ENCODE data around the gene GFPT2.

GFPT2 gene

GRCh38 chr5:180378438-180379344 lies 25.6 kb upstream of the GFPT2 start:
- no peak for DNase-seq (ENCODE audit: low read depth in 2 of 2)

DNA sequence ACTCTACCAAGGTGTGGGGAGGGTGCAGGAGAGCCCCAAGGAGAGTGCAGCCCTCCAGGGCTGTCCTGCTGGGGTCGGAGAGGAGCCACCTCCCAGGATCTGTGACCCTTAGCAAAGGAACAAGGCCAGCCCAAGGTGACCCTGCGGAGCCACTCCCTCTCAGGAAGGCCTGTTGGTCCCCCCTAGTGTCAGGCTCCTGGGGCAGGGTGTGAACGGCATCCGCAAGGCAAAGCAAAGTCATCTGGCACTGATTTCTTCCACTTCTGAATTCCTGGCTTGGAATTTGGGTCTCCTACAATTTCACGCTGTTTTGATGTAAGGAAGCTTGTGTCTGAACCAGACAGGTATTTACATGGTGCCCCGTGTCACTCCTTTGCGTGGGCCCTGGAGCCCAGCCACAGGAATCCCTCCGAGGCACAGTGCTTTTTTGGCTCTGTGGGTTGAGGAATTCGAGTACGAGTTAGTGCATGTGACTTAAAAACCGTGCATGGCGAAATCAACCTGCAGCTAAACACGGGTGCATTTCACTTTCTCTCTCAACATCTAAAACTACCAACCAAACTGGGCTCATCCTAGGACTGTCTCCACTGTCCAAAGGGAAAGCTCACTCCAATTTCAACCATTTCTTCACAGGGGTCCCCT lies 24.5 kb upstream of the GFPT2 start:
- DNase-seq (ENCODE audit: low read depth in 2 of 2) = no peak

DNA sequence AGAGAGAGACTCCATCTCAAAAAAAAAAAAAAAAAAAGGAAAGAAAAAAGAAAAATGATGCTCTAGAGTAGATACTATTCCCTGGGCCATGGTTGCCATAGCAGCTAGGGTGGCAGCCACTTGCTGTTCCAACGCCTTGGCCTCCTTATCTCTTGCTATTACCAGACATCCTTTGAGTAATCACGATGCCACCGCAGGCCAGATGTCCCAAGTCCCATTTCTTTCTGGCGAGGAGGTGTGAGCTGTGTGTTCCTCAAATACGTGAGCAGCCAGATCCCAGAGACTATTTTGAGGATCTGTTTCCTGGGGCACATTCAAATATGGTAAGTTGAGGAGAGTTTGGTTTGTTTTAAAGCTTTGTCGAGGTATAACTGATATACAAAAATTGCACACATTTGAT lies 23.4 kb upstream of the GFPT2 start:
- DNase-seq (ENCODE audit: low read depth in 2 of 2) = no peak

- DNase-seq (ENCODE audit: low read depth in 2 of 2) = no peak
Observed at GRCh38 chr5:180375955-180376354, 22.8 kb upstream of the GFPT2 start.

DNA sequence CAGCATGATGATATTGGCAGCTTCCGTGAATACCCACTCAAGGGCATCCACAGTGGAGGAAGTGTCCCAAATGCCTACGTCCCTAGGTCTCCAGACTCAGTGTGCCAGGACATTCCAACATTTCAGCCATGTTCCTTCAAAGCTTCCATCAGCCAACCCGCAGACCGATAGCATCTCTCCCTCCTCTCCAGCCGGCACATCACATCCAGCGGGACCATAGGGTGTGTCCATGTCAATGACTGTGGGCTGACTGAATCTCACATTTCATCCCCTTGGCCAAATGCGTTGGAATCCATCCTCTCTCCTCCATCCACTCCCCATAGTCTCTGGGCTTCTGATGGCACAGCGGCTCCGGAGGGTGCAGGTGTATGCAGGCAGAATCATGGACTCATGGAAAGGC lies 22.2 kb upstream of the GFPT2 start:
- no peak for DNase-seq (ENCODE audit: low read depth in 2 of 2)

DNA sequence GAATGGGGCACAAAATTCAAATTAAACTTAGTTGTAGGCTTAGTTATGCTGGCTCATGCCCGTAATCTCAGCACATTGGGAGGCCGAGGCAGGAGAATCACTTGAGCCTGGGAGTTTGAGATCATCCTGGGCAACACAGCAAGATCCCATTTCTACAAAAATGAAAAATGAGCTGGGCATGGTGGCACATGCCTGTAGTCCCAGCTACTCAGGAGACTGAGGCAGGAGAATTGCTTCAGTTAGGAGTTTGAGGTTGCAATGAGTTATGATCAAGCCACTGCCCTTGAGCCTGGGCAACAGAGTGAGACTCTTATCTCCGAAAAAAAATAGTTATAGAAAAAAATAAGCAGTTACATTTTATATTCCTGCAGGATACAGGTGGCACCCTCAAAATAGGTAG lies 20.7 kb upstream of the GFPT2 start:
- DNase-seq (ENCODE audit: low read depth in 2 of 2) = no peak

GRCh38 chr5:180373454-180373853 lies 20.3 kb upstream of the GFPT2 start:
- no peak for DNase-seq (ENCODE audit: low read depth in 2 of 2)

DNA sequence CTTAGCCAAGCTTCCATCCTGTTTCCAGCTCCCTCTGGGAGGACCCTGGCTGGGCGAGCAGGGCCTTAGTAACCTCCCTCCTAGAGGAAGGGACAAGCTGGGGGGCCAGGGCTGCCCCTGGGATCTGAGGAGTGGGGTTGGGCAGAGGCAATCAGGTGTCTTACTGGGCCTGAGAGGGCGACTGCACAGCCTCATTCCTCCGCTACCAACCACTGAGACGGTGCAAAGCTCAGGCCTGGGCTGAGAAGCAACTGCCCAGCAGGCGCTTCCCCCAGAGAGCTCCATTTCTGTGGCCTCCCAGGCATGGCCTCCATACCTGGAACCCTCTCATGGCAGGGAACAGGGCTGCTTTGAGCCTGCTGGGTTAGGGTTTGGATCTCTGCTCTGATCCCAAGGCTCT lies 18.8 kb upstream of the GFPT2 start:
- no peak for DNase-seq (ENCODE audit: low read depth in 2 of 2)

DNA sequence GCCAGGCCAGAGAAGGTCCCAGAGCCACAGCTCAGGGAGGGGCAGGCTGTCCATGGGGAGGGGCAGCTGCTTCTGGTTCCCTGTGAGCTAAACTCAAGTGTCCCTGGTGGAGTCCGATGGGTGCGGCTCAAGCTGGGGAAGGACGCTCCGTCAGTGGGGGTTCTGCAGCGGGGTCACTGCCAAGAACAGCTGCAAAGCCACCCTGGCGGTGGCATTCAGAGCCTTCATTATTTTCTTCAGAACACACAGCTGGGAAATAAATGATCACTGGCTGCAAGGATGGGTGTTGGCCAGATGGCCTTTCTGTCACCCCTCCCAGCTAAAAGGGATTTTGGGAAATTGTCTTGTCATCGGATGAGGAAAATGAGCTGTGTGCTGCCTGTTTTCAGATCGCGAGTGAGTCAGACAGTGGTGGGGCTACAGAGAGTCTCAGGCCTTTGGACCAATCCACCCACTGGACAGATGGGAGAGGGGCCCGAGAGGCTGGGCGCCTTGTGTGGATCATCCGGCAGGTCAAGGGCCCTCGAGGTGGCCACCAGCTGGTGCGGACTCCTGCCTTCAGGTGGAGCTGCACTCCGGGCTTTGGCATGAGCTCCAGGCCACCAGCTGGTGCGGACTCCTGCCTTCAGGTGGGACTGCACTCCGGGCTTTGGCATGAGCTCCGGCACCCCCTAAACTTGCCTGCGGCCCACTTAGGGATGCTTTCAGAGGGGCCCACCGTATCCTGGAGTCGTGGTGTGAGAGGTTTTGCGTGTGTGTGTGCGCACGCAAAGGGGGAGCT lies 17.9 kb upstream of the GFPT2 start:
- no peak for DNase-seq (ENCODE audit: low read depth in 2 of 2)

DNA sequence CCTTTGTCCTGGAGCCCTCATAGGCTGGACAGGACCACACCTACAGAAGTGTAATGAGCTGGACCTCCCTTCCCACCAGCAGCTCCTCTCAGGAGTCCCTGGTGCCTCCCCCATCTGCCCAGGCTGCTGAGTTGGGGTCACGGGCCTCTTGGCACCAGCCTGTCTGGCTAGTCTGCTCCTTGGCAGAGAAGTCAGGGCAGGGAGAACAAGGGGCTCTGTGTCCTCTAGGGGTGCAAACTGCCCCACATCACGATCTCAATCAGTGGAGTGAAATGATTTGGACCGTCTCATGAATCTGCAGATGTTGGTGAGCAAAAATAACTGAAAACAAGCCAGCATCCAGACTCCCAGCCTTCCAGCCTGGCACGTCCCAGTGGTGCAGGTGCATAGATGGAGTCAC lies 14.9 kb upstream of the GFPT2 start:
- no peak for DNase-seq (ENCODE audit: low read depth in 2 of 2)

DNA sequence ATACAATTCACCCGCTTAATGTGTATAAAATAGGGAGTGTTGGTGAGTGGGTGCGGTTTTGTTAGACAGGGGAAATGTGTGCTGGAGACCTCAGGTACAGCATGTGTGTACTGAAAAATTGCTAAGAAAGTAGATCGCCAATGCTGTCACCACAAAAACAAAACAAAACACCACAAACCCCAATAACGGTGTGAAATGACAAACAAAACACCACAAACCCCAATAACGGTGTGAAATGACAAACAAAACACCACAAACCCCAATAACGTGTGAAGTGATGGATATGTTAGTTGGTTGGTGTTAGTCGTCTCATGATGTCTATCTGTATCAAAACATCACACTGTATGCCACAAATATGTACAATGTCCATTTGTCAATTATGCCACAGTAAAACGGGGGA lies 14.2 kb upstream of the GFPT2 start:
- no peak for DNase-seq (ENCODE audit: low read depth in 2 of 2)

DNA sequence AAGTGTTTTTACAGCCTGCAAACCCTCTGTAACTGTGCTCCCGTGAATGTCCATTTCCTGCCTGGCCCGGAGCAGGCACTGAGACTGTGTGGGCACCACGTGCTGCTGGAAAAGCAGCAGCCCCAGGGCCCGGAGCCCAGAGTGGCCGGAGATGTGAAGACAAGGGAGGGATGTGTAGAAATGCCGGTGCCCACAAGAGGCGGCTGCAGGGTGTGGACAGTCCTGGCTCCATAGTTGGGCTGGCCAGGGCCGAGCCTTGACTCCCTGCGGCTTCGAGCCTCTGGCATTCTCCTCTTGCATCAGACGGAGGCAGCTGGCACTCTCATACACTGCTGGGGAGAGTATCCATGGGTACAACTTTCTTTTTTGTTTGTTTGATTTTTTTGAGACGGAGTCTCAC lies 13.2 kb upstream of the GFPT2 start:
- no peak for DNase-seq (ENCODE audit: low read depth in 2 of 2)

- DNase-seq (ENCODE audit: low read depth in 2 of 2) = no peak
Observed at GRCh38 chr5:180365829-180366228, 12.7 kb upstream of the GFPT2 start.

GRCh38 chr5:180364306-180364856 lies 11.2 kb upstream of the GFPT2 start:
- DNase-seq (ENCODE audit: low read depth in 2 of 2) = no peak

GRCh38 chr5:180360078-180360957 lies 7.2 kb upstream of the GFPT2 start:
- no peak for DNase-seq (ENCODE audit: low read depth in 2 of 2)

DNA sequence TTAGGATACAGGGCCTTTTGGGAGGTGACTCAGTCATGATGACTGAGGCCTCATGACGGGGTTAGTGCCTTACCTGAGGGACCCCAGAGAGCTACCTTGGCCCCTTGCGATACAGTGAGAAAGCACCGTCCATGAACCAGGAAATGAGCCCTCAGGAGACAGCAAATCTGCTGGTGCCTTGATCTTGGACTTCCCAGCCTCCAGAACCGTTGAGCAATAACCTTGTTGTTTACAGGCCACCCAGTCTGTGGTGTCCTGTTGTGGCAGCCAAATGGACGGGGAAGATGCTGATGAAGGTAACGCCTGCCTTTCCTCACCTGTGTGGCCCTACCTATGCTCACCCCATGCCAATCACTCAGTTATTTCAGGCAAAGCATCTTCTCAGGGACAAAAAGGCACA lies 5.6 kb upstream of the GFPT2 start:
- DNase-seq (ENCODE audit: low read depth in 2 of 2) = no peak

DNA sequence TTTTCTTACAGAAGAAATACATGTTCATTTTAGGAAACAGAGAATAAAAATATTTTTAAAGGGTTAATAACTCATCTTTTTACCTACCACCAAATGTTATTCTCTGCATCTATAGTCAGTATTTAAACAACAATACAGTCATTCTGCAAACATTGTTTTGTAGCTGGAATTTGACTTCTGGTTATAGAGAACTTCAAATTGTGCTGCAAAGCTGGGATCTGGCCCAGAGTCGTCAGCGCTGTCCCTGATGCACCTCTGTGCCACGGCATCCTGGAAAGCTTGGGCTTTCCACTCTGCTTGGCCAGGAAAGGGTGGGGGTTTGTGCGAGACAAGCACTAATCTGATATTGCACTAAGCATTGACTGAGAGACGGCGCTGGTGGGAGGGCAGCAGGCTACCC lies 5.0 kb upstream of the GFPT2 start:
- no peak for DNase-seq (ENCODE audit: low read depth in 2 of 2)

DNA sequence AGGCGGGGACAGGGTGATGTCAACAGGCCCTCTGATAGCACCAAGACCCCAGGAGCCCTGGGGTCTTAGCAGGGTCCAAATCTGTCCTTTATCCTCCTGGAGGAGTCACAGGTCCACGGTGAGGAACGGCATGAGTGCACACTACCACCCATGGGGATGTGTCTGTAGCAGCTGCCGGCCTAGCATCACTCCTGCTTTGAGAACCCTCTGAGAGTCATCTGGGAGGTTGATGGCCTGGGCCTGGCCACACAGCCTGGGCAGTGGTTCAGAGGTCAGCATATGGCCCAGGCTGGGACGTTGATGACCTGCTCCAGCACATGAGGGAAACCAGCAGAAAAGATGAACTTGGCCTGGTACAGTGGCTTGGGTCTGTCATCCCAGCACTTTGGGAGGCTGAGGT lies 1.8 kb upstream of the GFPT2 start:
- no peak for DNase-seq (ENCODE audit: low read depth in 2 of 2)

DNA sequence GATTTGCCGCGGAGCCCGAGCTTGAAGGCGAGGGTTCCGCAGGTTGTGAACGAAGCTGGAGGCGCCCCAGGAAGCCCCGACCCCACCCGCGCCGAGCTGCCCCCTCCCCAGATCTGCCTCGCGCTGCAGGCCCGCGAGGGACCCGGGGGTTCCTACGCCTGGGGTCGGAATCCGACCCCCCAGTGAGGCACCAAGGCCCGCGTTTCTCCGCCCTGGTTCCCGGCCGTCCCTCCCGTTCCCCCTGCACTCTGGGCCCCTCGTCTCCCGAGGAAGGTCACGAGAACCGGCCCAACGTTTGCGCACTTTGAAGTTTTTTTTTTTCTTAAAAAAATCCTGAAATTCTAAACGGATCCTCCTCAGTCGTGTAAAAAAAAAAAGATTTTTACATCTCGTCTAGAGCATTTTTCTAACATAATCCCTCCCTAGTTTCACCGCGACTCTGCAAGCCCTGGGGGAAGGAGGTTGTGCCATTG lies 880 bp upstream of the GFPT2 start:
- DNase-seq (ENCODE audit: low read depth in 2 of 2) = no peak

- no peak for DNase-seq (ENCODE audit: low read depth in 2 of 2)
Observed at GRCh38 chr5:180352116-180353047, 754 bp downstream of the GFPT2 start.
